HG03460 (cell line): Measurements from ENCODE around the gene ACCS.

Experiments
- ATAC-seq: cut with Tn5 transposase; IDR thresholded peaks from one replicate; pipeline ENCODE4 v1.9.1; 2021; ENCODE audit not compliant: unreplicated experiment

ACCS gene

DNA sequence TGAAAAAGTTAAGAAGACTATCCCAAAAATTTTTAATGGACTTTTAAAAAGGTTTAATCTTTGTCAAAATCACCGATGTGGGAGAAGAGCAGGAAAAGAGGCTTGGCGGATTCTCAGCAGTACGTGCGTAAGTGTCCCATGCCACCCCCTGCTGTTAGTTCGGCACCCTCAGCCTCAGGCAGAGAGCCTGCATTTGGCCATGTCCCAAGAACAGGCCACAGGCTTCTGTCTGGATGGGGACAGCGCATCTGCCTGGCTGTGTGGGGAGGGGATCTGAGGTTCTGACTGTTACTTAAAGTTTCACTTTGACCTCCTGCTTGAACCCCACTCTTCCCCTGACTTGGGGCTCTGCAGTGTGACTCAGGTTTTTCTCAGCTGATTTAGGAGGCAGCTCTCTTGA is 64.7 kb downstream of the ACCS start:
- no peak for ATAC-seq

DNA sequence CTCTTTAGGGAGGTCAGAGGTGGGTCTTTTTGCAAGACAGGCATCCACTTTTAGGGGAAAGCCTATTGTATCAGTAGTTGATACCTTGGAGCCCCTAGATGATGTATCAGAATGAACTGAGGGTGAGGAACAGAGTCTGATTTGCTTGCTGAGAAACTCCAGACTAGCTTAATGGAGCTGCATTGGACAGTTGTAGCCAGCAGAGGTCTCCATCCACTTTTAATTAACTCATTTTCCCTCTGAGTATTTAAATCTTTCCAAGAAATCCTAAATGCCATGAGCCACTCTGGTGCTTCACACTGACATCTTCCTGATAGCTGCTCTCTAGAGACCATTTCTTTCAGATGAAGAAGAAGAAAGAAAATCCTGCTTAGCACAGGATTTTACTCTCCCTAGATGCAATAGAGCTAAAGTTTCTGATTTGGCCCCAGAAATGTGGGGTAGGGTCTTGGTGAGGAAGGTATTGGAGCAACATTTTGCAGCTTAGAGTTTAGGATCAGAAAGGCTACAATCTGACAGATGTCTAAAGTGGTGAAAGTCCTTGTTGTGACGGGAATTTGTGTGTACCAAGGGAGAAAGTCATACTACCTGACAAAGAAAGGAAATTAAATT is 67.4 kb downstream of the ACCS start:
- no peak for ATAC-seq
